Activated gamma-delta T cell treated with Interleukin-2 at 50 U/mL for 16 hours (primary cell): ENCODE results near the gene INHA.
A peak's percentile ranks its signal among the peaks of the same experiment; 100 is the strongest.

Experiments
- DNase-seq: peaks from one replicate; pipeline ENCODE4 v3.0.0-alpha.2; 2020

Gene INHA, protein sequence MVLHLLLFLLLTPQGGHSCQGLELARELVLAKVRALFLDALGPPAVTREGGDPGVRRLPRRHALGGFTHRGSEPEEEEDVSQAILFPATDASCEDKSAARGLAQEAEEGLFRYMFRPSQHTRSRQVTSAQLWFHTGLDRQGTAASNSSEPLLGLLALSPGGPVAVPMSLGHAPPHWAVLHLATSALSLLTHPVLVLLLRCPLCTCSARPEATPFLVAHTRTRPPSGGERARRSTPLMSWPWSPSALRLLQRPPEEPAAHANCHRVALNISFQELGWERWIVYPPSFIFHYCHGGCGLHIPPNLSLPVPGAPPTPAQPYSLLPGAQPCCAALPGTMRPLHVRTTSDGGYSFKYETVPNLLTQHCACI

GRCh38 chr2:219572237-219573001, at the start of gene INHA:
Gene INHA (plus strand): TSS chr2:219572310. CDS start chr2:219572375, 65 bp downstream.
- no peak for DNase-seq

GRCh38 chr2:219523031-219523671, 49.0 kb upstream of the INHA start:
- DNase-seq, result no peak

GRCh38 chr2:219524817-219525216, 47.3 kb upstream of the INHA start:
- DNase-seq, result no peak

DNA sequence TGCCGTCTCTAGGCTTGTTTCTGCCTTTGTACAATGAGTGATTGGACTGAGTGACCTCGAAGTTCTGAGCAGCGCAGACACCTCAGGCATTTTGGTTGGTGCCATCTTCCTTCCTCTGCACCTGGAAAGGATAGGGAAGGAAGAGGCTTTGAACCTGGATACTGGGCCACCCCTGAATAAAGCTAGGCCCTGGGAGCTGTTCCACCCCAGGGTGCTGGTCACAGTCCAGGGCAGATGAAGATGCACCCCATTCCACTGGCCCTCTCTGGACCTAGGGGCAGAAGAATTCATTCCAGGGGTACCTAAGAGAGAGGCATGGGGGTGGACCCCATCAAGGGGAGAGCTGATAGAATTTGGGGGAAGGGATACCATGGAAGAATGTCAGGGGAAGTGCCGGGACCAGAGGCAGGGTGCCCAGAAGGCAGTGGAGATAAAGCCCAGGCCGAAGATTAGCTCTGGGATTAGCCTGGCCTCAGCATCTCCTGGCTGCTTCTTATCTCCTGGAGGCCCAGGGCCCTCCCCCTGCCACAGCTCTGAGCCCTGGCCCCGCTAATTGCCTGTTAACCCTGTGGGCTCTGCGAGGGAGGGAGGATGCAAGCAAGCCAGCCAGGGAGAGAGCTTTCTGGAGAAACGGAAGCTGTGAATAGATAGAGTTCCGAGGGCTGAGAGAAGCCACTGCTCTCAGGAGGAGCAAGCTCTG, 46.4 kb upstream of the INHA start:
- no peak for DNase-seq

- DNase-seq, result no peak
Measured at GRCh38 chr2:219526320-219527075, 45.6 kb upstream of the INHA start.

DNA sequence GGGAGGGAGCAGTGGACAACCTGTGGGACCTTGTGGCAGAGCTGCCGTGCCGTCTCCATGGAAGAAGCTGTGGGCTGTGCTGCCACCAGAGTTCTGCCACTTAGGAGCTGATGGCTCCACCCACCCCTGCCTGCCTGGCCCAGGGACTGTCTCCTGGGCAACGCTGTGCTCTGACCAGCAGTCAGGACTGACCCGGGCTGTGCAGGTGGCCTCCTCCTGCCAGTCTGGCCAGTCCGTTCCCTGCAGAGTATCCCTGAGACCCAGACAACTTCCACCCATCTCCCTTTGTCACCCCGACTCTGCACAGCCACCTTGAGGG, 45.1 kb upstream of the INHA start:
- DNase-seq, result no peak

- DNase-seq, result no peak
Measured at GRCh38 chr2:219527472-219527871, 44.6 kb upstream of the INHA start.

DNA sequence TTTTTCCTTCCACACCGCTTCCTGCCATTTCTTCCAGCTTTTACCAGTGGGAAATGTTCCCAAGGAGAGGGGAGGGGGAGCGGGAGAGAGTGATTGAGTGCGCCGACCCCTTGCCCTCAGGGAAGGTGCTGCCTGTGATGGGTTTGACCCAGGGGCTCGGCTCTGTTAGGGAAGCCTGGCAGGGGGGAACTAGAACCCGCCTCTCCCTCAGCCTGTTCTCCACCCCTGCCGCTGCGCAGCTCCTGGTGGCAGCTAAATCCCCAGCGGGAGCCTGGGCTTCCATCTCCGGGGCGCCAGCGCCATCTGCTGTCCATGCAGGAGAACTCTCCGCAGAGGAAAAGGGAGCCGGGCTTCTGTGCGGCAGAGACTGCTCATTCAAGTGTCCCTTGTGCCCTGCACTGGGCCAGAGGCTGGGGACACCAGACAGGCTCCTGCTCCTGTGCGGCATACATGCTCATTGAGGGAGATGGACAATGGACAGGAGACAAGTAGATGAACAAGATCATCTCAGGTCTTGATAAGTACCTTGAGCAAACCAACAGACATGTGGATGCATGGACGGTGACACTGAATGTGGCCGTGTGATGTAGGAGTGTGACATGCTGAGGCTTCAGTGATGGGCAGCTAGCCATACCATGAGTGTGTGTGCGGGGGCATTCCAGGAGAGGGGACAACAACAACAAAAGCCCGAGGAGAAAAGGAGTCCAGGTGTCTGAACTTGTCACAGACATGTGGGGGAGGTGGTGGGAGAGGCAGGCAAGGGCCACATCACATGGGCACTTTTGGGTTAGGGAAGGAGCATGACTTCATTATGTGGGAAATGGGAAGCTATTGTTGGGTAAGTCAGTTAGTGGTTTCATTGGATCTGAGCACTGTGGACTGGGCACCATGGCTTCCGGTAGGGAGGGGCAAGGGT, 41.8 kb upstream of the INHA start:
- peak; percentile 82 for DNase-seq

- no peak for DNase-seq
Measured at GRCh38 chr2:219531639-219532377, 40.3 kb upstream of the INHA start.

DNA sequence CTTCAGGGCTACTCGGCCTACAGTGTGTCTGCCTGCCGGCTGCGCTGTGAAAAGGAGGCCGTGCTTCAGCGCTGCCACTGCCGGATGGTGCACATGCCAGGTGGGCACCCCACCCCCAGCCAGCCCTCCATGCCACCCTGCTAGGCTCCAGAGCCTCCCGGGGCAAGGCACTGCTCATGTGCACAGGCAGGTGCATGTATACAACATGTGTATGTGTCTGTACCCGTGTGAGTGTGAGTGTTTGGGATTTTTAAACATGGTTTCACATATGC, 39.8 kb upstream of the INHA start:
- DNase-seq, result no peak

- no peak for DNase-seq
Measured at GRCh38 chr2:219533930-219534661, 38.0 kb upstream of the INHA start.

DNA sequence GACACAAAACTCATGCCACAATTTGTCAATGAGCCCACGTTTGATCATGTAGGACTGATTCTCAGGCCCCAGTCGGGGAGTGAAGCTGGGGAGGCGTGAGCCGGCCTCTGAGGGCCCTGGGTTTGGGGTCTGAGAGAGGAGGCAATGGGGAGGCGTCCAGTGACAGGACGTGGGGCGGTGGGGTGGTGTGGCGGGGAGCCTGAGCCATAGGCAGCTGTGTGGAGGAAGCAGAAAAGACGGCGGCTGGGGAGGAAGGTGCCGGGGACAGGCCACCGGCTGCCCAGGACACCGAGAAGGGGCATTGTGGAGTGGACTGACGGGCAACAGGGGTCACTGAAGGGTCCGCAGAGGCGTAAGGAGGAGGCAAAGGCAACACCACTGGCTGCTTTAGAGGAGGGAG, 35.7 kb upstream of the INHA start:
- no peak for DNase-seq

DNA sequence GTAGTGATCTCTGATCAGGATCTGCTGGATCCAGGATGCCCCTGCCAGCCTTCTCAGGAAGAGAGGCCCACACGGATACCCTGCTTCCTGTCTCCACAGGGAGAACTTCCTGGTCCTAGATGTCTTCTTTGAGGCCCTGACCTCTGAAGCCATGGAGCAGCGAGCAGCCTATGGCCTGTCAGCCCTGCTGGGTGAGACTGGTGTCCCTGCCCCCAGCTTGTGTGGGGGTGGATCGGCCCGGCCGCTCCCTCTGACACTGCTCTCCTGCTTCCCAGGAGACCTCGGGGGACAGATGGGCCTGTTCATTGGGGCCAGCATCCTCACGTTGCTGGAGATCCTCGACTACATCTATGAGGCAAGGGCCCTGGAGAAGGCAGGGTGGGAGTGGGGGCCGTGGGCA, 35.1 kb upstream of the INHA start:
- no peak for DNase-seq

DNA sequence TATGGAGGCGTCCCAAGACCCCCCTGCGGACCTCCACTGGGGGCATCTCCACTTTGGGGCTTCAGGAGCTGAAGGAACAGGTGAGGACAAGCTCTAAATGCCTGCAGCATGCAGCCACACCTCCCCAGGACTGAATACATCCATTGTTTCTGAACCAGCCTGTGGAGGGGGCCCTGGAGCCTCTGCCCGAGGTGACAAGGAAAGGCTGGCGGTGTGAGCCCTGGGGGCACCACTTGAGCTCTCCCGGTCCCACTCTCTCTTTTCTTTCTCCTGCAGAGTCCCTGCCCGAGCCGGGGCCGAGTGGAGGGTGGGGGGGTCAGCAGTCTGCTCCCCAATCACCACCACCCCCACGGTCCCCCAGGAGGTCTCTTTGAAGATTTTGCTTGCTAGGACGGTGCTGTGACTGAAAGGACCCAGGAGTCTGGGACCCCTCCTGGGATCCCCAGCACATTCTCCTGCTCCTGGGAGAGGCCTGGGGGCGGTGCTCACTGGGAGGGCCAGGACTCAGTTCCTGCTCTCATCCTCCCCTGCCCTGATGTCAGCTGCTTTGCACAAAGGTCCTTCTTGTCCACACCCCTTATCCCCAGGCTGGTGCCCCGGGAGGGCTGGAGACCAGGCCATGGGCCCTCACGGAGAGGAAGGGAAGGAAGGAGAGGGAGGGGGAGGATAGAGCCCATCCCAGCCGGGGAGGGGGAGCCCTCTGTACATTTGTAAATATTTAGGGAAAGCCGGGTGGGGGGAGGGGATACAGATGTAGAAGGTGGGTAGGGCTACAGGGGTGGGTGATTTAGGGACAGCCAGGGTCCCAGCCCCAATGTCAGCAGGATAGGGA, 34.2 kb upstream of the INHA start:
- DNase-seq, result no peak

- no peak for DNase-seq
Measured at GRCh38 chr2:219538504-219538951, 33.6 kb upstream of the INHA start.

GRCh38 chr2:219538956-219539788, 32.9 kb upstream of the INHA start:
- no peak for DNase-seq

GRCh38 chr2:219539926-219540678, 32.0 kb upstream of the INHA start:
- no peak for DNase-seq
